H9 (cell line): ENCODE measurements around the gene SNX22. TPM values are rescaled to one million over a fixed set of nuclear protein-coding genes. Genes with fewer than 3 reads are reported as not detected.

Source experiments
- DNase-seq: peaks from one replicate; pipeline ENCODE4 v3.0.0-alpha.2; 2017
- H2AFZ ChIP-seq: one replicate; pipeline ENCODE4 v1.6.1; 2013; ENCODE audit warnings: mild to moderate bottlenecking, low read length, control low read depth, moderate library complexity
- H2AK5ac ChIP-seq: 2 replicates; pipeline ENCODE4 v1.6.1; 2013; ENCODE audit warnings: low read length, control low read depth, mixed read lengths; ENCODE audit not compliant: insufficient read length
- H2BK120ac ChIP-seq: one replicate; pipeline ENCODE4 v1.6.1; 2013; ENCODE audit warnings: low read depth, mild to moderate bottlenecking, low read length, control low read depth, inconsistent platforms; ENCODE audit not compliant: poor library complexity, severe bottlenecking
- H2BK12ac ChIP-seq: 2 replicates; pipeline ENCODE4 v1.6.1; 2013; ENCODE audit warnings: low read length, control low read depth, mixed read lengths, low read depth; ENCODE audit not compliant: insufficient read length
- H2BK15ac ChIP-seq: 2 replicates; pipeline ENCODE4 v1.6.1; 2013; ENCODE audit warnings: low read depth, low read length, control low read depth
- H2BK20ac ChIP-seq: one replicate; pipeline ENCODE4 v1.6.1; 2013; ENCODE audit warnings: low read depth, mild to moderate bottlenecking, low read length, control low read depth, inconsistent platforms; ENCODE audit not compliant: poor library complexity, severe bottlenecking
- H2BK5ac ChIP-seq: 2 replicates; pipeline ENCODE4 v1.6.1; 2013; ENCODE audit warnings: low read length, control low read depth, mixed read lengths; ENCODE audit not compliant: insufficient read length
- H3K14ac ChIP-seq: 2 replicates; pipeline ENCODE4 v1.6.1; 2013; ENCODE audit warnings: low read length, control low read depth; ENCODE audit not compliant: insufficient read depth
- H3K18ac ChIP-seq: 2 replicates; pipeline ENCODE4 v1.6.1; 2013; ENCODE audit warnings: low read depth, mild to moderate bottlenecking, mixed read lengths, low read length, control low read depth; ENCODE audit not compliant: insufficient read length
- H3K23ac ChIP-seq: 2 replicates; pipeline ENCODE4 v1.6.1; 2013; ENCODE audit warnings: low read length, control low read depth, mixed read lengths, low read depth; ENCODE audit not compliant: insufficient read length
- H3K23me2 ChIP-seq: 2 replicates; pipeline ENCODE4 v1.6.1; 2013; ENCODE audit warnings: low read depth, mild to moderate bottlenecking, mixed read lengths, low read length, control low read depth; ENCODE audit not compliant: insufficient read length, poor library complexity, severe bottlenecking
- H3K27ac ChIP-seq: 2 replicates; pipeline ENCODE4 v1.5.1; 2013; ENCODE audit warnings: low read length, control low read depth, mixed read lengths, low read depth; ENCODE audit not compliant: insufficient read length
- H3K27me3 ChIP-seq: 2 replicates; pipeline ENCODE4 v1.6.1; 2013; ENCODE audit warnings: low read length, control low read depth, inconsistent platforms; ENCODE audit not compliant: insufficient read depth
- H3K4ac ChIP-seq: 2 replicates; pipeline ENCODE4 v1.6.1; 2013; ENCODE audit warnings: low read depth, mild to moderate bottlenecking, control low read depth, inconsistent platforms, low read length, moderate library complexity
- H3K4me1 ChIP-seq: 2 replicates; pipeline ENCODE4 v1.6.1; 2013; ENCODE audit warnings: low read length, control low read depth, inconsistent platforms; ENCODE audit not compliant: insufficient read depth
- H3K4me2 ChIP-seq: 2 replicates; pipeline ENCODE4 v1.6.1; 2013; ENCODE audit warnings: low read length, control low read depth, mixed read lengths; ENCODE audit not compliant: insufficient read length, insufficient read depth
- H3K56ac ChIP-seq: 2 replicates; pipeline ENCODE4 v1.6.1; 2013; ENCODE audit warnings: low read depth, mild to moderate bottlenecking, mixed read lengths, low read length, control low read depth; ENCODE audit not compliant: insufficient read length
- H3K79me1 ChIP-seq: 2 replicates; pipeline ENCODE4 v1.6.1; 2013; ENCODE audit warnings: low read depth, mild to moderate bottlenecking, moderate library complexity, low read length, control low read depth, inconsistent platforms; ENCODE audit not compliant: insufficient read depth, poor library complexity, severe bottlenecking
- H3K79me2 ChIP-seq: 2 replicates; pipeline ENCODE4 v1.6.1; 2013; ENCODE audit warnings: low read length, control low read depth, inconsistent platforms; ENCODE audit not compliant: insufficient read depth
- H3K9ac ChIP-seq: 2 replicates; pipeline ENCODE4 v1.6.1; 2013; ENCODE audit warnings: low read length, control low read depth, mixed read lengths; ENCODE audit not compliant: insufficient read length; ENCODE audit errors: extremely low read depth
- H3K9me3 ChIP-seq: one replicate; pipeline ENCODE4 v1.6.1; 2013; ENCODE audit warnings: low read depth, low read length, inconsistent platforms; ENCODE audit not compliant: control insufficient read depth
- H3T11ph ChIP-seq: one replicate; pipeline ENCODE4 v1.6.1; 2013; ENCODE audit warnings: mild to moderate bottlenecking, low read length, control low read depth, inconsistent platforms
- H4K20me1 ChIP-seq: one replicate; pipeline ENCODE4 v1.6.1; 2013; ENCODE audit not compliant: control insufficient read depth, insufficient read length, insufficient read depth
- H4K5ac ChIP-seq: 2 replicates; pipeline ENCODE4 v1.6.1; 2013; ENCODE audit warnings: low read depth, mild to moderate bottlenecking, mixed read lengths, low read length, control low read depth; ENCODE audit not compliant: insufficient read length
- H4K8ac ChIP-seq: replicated peaks from 2 replicates; pipeline ENCODE4 v1.6.1; 2013; ENCODE audit warnings: low read length, control low read depth, mixed read lengths, low read depth; ENCODE audit not compliant: insufficient read length
- H4K91ac ChIP-seq: 2 replicates; pipeline ENCODE4 v1.6.1; 2013; ENCODE audit warnings: low read depth, mild to moderate bottlenecking, moderate library complexity, mixed read lengths, low read length, control low read depth; ENCODE audit not compliant: insufficient read length
- H3K27ac Mint-ChIP-seq, 3 experiments: 2 replicates in 2 of 3; 3 replicates in 1 of 3; pipeline ENCODE4 v1.8.0; 2020 to 2021; ENCODE audit warnings: mixed read lengths in 3 of 3, mild to moderate bottlenecking in 1 of 3, moderate library complexity in 1 of 3
- H3K27me3 Mint-ChIP-seq: 2 replicates; pipeline ENCODE4 v1.8.0; 2021; ENCODE audit warnings: low read depth, mild to moderate bottlenecking, moderate library complexity, mixed read lengths
- H3K36me3 Mint-ChIP-seq, 3 experiments: 2 replicates in 2 of 3; 3 replicates in 1 of 3; pipeline ENCODE4 v1.8.0; 2020 to 2021; ENCODE audit warnings: low read depth in 3 of 3, mixed read lengths in 3 of 3; ENCODE audit not compliant: insufficient read depth in 1 of 3
- H3K4me1 Mint-ChIP-seq, 2 experiments: 2 replicates each; pipeline ENCODE4 v1.8.0; 2020; ENCODE audit warnings: mixed read lengths in 2 of 2
- H3K4me3 Mint-ChIP-seq, 2 experiments: 2 replicates in 1 of 2; 3 replicates in 1 of 2; pipeline ENCODE4 v1.8.0; 2020 to 2021; ENCODE audit warnings: mild to moderate bottlenecking in 2 of 2, mixed read lengths in 2 of 2, moderate library complexity in 1 of 2
- H3K9me3 Mint-ChIP-seq, 2 experiments: 2 replicates in 1 of 2; 3 replicates in 1 of 2; pipeline ENCODE4 v1.8.0; 2020; ENCODE audit warnings: mild to moderate bottlenecking in 2 of 2, mixed read lengths in 2 of 2, moderate library complexity in 1 of 2
- CTCF ChIP-seq: fragments of 200-600 bp; sonication (generic); conservative IDR thresholded peaks from 3 replicates; pipeline ENCODE4 v1.8.0; 2021; ENCODE audit warnings: antibody characterized with exemption, mild to moderate bottlenecking
- WGBS: extraction: QIAGEN DNeasy Blood & Tissue Kit; methylation state at CpG from one replicate; pipeline ENCODE4 v1.1.7; 2013; ENCODE audit warnings: missing lambda C conversion rate, low lambda C conversion rate, mixed read lengths; ENCODE audit not compliant: insufficient read length; ENCODE audit errors: extremely low coverage; 5-methylcytosine and 5-hydroxymethylcytosine counted together
- total RNA-seq: library from RNA; stranded (reverse); gene quantifications from 2 replicates; pipeline ENCODE4 v1.2.1, GENCODE V29; 2021

SNX22 gene
- total RNA-seq, 1 experiment from 2014 or later: 4.8 TPM

- no peak for TF ChIP-seq CTCF
- H3K23ac ChIP-seq: no peak overlapping the region
- Mint-ChIP-seq H3K9me3 (no peaks in the 10 kb centered on the region; a peak in 1 of 5 replicates), H3K27me3 (peaks cover 14% of the 10 kb centered on the region), H3K4me1 (peaks cover 16 to 17% of the 10 kb centered on the region in 2 experiments), H3K4me3 (no peak overlapping the region), H3K36me3 (peaks cover 36 to 64% (median 56%) of the 10 kb centered on the region in 3 experiments; a peak in 6 of 7 replicates), H3K27ac (no peak overlapping the region; a peak in 1 of 7 replicates)
- H2BK5ac ChIP-seq: no peak overlapping the region
- no CpG with 5 or more reads among the region's 16 CpGs for WGBS
- H3K79me1 ChIP-seq: no peaks in the 10 kb centered on the region
- no peaks in the 10 kb centered on the region for H3K4me1 ChIP-seq
- H2AK5ac ChIP-seq: no peak overlapping the region
- no peak overlapping the region for H3K18ac ChIP-seq
- no peak overlapping the region for H3K27ac ChIP-seq
- no peak overlapping the region for H2BK120ac ChIP-seq
- H3K56ac ChIP-seq: no peak overlapping the region
- H4K5ac ChIP-seq: no peak overlapping the region
- no peak overlapping the region for H2BK15ac ChIP-seq
- H3K27me3 ChIP-seq: no peaks in the 10 kb centered on the region
- no peak overlapping the region for H3K14ac ChIP-seq
- no peak overlapping the region for H4K8ac ChIP-seq
- no peak overlapping the region for H4K91ac ChIP-seq
- H3T11ph ChIP-seq: no peak overlapping the region
- H3K9ac ChIP-seq: no peak overlapping the region
- no peak overlapping the region for H2AFZ ChIP-seq
- H3K4ac ChIP-seq: no peak overlapping the region
- H2BK20ac ChIP-seq: no peak overlapping the region
- no peaks in the 10 kb centered on the region for H3K9me3 ChIP-seq
- H4K20me1 ChIP-seq: no peaks in the 10 kb centered on the region
- DNase-seq: peak; percentile 17
- H3K79me2 ChIP-seq: no peaks in the 10 kb centered on the region; the same call in 1 of the 2 replicates
- no peak overlapping the region for H3K4me2 ChIP-seq
- peaks cover 6% of the 10 kb centered on the region for H3K23me2 ChIP-seq
- H2BK12ac ChIP-seq: no peak overlapping the region
These were observed 5.3 kb downstream of the SNX22 start for GRCh38 chr15:64156652-64157331.
